ENCODE measurements around the gene PPDPF. TPM values are rescaled to one million over a fixed set of nuclear protein-coding genes. Genes with fewer than 3 reads are reported as not detected.

PPDPF gene
- total RNA-seq, 1 experiment from 2014 or later: 149 TPM

- Histone ChIP-seq H2BK20ac (ENCODE audit: low read depth, low read length, poor library complexity, severe bottlenecking) (no peak overlapping the region), H3K4me1 (ENCODE audit: insufficient read depth, low read length) (no peaks in the 10 kb centered on the region), H3K79me2 (ENCODE audit: insufficient read depth, low read length) (no peaks in the 10 kb centered on the region), H2BK120ac (ENCODE audit: low read depth, low read length, poor library complexity, severe bottlenecking) (no peak overlapping the region), H3K9me3 (ENCODE audit: control insufficient read depth, low read depth, low read length) (no peaks in the 10 kb centered on the region), H2BK15ac (ENCODE audit: low read depth, low read length) (no peak overlapping the region), H4K20me1 (ENCODE audit: control insufficient read depth, insufficient read depth, insufficient read length) (peaks cover 5% of the 10 kb centered on the region), H3K18ac (ENCODE audit: insufficient read length, low read depth, low read length) (no peak overlapping the region), H3K9ac (ENCODE audit: extremely low read depth, insufficient read length, low read length) (no peak overlapping the region), H3K4ac (ENCODE audit: low read depth, low read length) (no peak overlapping the region), H3K23me2 (ENCODE audit: insufficient read length, low read depth, low read length, poor library complexity, severe bottlenecking) (no peaks in the 10 kb centered on the region), H4K8ac (replicated peaks; ENCODE audit: insufficient read length, low read depth, low read length) (no peak overlapping the region), H3K27me3 (ENCODE audit: insufficient read depth, low read length) (no peaks in the 10 kb centered on the region), H2BK12ac (ENCODE audit: insufficient read length, low read depth, low read length) (no peak overlapping the region), H3K27ac (ENCODE audit: insufficient read length, low read depth, low read length) (no peak overlapping the region), H2AFZ (ENCODE audit: low read length) (no peak overlapping the region), H2AK5ac (ENCODE audit: insufficient read length, low read length) (no peak overlapping the region), H4K5ac (ENCODE audit: insufficient read length, low read depth, low read length) (no peak overlapping the region), H3K79me1 (ENCODE audit: insufficient read depth, low read depth, low read length, poor library complexity, severe bottlenecking) (no peaks in the 10 kb centered on the region), H2BK5ac (ENCODE audit: insufficient read length, low read length) (no peak overlapping the region), H3T11ph (ENCODE audit: low read length) (no peak overlapping the region), H3K23ac (ENCODE audit: insufficient read length, low read depth, low read length) (no peak overlapping the region), H3K14ac (ENCODE audit: insufficient read depth, low read length) (no peak overlapping the region), H3K4me2 (ENCODE audit: insufficient read depth, insufficient read length, low read length) (no peak overlapping the region), H3K56ac (ENCODE audit: insufficient read length, low read depth, low read length) (no peak overlapping the region), H4K91ac (ENCODE audit: insufficient read length, low read depth, low read length) (no peak overlapping the region)
- H3K9me3 Mint-ChIP-seq: no peaks in the 10 kb centered on the region
- no peaks in the 10 kb centered on the region for H3K36me3 Mint-ChIP-seq (ENCODE audit: insufficient read depth in 1 of 3, low read depth in 3 of 3)
- H3K4me1 Mint-ChIP-seq: peaks cover 3 to 8% of the 10 kb centered on the region in 2 experiments; a peak in 3 of 4 replicates
- no peaks in the 10 kb centered on the region for H3K27me3 Mint-ChIP-seq (ENCODE audit: low read depth)
- no peak for DNase-seq
- TF ChIP-seq CTCF (conservative IDR thresholded peaks at IDR 0.05): no peak
- WGBS (ENCODE audit: extremely low coverage, insufficient read length, low lambda C conversion rate): no CpG with 5 or more reads among the region's 35 CpGs
- H3K4me3 Mint-ChIP-seq: no peak overlapping the region
- H3K27ac Mint-ChIP-seq: peak overlapping the region in 2 of 3 experiments; percentile 49 to 61; a peak in 3 of 7 replicates
Observed at GRCh38 chr20:63536241-63536977, 15.8 kb downstream of the PPDPF start.
